Suprapubic skin (tissue), 4 donors: Measurements from ENCODE around the gene BAIAP2L2.

Experiments
- EP300 ChIP-seq: sonication (generic); formaldehyde crosslinking; IDR thresholded peaks from one replicate; pipeline ENCODE4 v1.6.1; 2017; ENCODE audit warnings: antibody characterized with exemption
- POLR2A ChIP-seq, 2 donors: fragments of 450-650 bp; IDR thresholded peaks; one replicate each; pipeline ENCODE4 v1.6.1; 2017; ENCODE audit warnings: antibody characterized with exemption in 2 of 2, mild to moderate bottlenecking in 2 of 2, moderate library complexity in 2 of 2
- POLR2AphosphoS5 ChIP-seq, 3 donors: sonication (generic); formaldehyde crosslinking; IDR thresholded peaks; one replicate each; pipeline ENCODE4 v1.6.1; 2017; ENCODE audit warnings: antibody characterized with exemption in 3 of 3
- TF ChIP-seq, protein P1 (sequence below), 2 donors: fragments of 200-600 bp in 1 of 2; fragments of 450-650 bp in 1 of 2; sonication (generic) in 1 of 2; IDR thresholded peaks; one replicate each; pipeline ENCODE4 v1.5.1; 2016 to 2019; ENCODE audit warnings: antibody characterized with exemption in 2 of 2, mild to moderate bottlenecking in 1 of 2, moderate library complexity in 1 of 2

GRCh38 chr22:38049812-38050619, 60.5 kb downstream of the BAIAP2L2 start:
- TF ChIP-seq, protein P1, sequence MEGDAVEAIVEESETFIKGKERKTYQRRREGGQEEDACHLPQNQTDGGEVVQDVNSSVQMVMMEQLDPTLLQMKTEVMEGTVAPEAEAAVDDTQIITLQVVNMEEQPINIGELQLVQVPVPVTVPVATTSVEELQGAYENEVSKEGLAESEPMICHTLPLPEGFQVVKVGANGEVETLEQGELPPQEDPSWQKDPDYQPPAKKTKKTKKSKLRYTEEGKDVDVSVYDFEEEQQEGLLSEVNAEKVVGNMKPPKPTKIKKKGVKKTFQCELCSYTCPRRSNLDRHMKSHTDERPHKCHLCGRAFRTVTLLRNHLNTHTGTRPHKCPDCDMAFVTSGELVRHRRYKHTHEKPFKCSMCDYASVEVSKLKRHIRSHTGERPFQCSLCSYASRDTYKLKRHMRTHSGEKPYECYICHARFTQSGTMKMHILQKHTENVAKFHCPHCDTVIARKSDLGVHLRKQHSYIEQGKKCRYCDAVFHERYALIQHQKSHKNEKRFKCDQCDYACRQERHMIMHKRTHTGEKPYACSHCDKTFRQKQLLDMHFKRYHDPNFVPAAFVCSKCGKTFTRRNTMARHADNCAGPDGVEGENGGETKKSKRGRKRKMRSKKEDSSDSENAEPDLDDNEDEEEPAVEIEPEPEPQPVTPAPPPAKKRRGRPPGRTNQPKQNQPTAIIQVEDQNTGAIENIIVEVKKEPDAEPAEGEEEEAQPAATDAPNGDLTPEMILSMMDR (IDR thresholded peaks at IDR 0.05), result no peak
- no peak for TF ChIP-seq POLR2A (IDR thresholded peaks at IDR 0.05)
- TF ChIP-seq EP300, result no peak
- TF ChIP-seq POLR2AphosphoS5 (IDR thresholded peaks at IDR 0.05), result no peak
